ENCODE results near the gene GPR142.
A peak's percentile ranks its signal among the peaks of the same experiment; 100 is the strongest.

The GPR142 gene

DNA sequence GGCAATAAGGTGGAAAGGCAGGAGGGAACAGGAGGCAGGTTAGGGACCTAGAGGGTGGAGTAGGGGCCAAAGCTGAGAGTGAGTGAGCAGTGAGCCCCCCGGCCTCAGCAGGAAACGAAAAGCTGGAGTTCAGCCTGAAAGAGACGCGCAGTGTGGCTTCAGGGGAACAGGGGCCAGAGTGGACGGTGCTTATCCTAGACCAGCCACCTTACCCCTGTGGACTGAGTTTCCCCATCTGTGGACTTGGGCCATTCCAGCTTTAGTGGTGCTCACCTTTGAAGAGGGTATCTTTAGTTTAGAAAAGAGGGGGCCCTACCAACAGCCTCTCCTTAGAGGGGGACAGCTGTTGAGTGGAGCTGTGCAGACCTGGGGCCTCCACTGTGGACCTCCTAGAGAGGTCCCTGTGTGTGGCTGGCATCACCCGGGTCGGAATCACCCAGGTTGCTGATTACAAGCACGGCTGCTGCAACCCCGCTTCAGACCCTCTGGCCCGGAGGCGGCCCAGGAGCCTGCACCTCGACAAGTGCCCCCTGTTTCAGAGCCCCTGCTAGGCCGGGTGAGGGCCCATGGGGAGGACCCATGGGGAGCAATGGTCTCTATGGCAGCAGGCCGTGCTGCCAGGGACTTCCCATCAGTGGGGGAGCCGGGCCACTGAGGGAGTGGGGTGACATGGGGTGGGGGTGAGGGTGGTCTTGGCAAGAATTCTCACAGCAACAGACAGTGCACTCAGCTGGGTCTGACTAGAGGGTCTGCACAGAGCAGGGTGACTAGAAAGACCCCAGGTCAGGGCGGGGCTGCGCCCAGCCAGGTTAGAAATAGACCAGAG is 2.6 kb downstream of the GPR142 start:
- DNase-seq (ENCODE audit: low read depth in 2 of 2) = no peak

DNA sequence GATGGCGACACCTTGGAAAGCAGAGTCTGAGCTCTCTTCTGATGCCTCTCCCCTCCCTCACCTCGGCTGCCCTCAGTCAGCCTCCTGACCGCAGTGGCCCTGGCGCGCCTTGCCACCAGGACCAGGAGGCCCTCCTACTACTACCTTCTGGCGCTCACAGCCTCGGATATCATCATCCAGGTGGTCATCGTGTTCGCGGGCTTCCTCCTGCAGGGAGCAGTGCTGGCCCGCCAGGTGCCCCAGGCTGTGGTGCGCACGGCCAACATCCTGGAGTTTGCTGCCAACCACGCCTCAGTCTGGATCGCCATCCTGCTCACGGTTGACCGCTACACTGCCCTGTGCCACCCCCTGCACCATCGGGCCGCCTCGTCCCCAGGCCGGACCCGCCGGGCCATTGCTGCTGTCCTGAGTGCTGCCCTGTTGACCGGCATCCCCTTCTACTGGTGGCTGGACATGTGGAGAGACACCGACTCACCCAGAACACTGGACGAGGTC is 4.4 kb downstream of the GPR142 start:
- DNase-seq (ENCODE audit: low read depth in 2 of 2) = no peak

DNA sequence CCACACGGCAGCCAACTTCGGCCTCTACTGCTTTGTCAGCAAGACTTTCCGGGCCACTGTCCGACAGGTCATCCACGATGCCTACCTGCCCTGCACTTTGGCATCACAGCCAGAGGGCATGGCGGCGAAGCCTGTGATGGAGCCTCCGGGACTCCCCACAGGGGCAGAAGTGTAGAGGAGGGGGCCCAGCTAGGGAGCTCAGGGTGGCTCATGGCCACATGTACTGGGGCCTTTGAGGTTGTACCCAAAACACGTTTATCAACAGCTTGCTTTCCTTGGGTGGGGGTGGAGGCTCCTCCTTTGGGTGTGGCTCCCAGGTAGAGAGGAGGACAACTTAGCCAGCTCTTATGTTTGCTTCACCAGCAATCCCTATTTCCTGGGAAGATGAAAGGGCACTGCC is 5.1 kb downstream of the GPR142 start:
- DNase-seq (ENCODE audit: low read depth in 2 of 2) = no peak

DNA sequence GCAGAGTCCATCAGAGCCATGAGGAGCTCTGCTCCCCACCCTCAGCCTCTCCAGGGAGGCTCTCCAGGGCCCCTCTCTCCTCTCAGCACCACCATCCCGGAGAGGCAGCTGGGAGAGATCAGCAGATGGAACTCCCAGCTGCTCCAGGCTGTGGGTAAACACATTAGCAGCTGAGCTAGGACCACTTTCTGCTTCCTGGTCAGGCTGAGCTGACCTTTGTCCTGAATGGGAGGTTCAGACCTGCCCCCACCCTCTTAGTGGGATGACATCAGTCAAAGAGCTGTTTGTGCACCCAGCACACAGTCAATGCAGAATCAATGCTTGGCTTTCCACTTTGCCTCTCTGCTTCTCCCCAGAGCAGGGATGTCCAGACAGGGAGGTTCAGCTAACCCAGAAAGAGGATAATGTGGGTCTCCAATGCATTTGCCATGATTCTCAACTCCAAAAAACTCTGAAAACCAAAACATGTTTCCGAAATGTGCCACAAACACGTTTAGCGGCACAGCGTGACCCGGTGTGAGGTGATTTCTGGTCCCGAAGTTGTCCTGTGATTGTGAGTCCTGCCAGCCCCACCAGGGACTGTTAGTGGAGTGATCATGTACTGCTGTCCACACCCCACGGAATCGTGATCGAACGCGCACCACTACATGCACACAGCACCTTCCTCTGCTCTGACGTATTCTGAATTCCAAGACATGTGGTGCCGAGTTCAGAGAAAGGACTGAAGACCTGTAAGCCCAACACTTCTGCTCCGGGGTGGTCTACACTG is 6.7 kb downstream of the GPR142 start:
- no peak for DNase-seq (ENCODE audit: low read depth in 2 of 2)

DNA sequence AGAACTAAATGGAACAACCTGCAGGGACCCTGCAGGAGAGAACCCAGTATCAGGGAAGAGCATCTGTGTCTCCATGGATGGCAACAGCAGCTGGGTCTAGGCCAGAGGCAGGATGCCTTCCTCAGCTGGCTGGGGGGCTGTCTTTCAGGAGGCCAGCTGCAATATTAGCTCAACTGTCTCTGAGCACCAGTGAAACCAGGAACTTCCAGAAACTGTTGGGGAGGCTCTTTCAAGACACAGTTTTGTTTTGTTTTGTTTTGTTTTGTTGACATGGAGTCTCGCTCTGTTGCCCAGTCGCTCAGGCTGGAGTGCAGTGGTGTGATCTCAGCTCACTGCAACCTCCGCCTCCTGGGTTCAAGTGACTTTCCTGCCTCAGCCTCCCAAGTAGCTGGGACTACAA is 7.6 kb downstream of the GPR142 start:
- no peak for DNase-seq (ENCODE audit: low read depth in 2 of 2)

DNA sequence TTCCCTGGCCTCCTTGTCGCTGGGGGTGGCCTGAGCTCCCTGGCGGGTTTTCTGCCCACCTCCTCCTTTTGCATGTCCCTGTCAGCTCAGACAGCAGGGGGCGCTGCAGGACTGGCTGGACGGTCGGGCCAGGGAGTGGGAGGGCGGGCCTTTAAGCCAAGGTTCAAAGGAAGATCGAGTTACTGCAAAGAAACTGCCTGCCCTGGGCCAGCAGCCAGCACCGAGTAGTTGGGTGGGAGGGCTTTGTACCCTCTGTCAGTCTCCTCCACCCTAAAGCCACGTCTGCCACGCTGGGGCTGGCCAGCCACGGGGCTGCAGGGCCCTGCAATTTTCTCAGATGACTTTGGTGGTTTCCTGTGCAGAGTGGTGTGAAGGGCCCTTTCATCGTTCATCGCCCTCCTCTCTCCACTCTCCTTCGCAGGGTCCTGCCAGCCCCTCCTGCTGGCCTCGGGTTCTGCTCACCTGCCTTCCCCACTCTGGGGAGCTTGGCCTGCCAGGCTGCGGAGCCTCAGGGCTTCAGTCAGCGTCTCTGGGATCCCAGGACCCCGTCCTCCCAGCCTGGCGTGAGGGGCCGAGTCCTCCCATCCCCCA is 12.3 kb downstream of the GPR142 start:
- peak; percentile 28 to 49 for DNase-seq (ENCODE audit: low read depth in 2 of 2)

DNA sequence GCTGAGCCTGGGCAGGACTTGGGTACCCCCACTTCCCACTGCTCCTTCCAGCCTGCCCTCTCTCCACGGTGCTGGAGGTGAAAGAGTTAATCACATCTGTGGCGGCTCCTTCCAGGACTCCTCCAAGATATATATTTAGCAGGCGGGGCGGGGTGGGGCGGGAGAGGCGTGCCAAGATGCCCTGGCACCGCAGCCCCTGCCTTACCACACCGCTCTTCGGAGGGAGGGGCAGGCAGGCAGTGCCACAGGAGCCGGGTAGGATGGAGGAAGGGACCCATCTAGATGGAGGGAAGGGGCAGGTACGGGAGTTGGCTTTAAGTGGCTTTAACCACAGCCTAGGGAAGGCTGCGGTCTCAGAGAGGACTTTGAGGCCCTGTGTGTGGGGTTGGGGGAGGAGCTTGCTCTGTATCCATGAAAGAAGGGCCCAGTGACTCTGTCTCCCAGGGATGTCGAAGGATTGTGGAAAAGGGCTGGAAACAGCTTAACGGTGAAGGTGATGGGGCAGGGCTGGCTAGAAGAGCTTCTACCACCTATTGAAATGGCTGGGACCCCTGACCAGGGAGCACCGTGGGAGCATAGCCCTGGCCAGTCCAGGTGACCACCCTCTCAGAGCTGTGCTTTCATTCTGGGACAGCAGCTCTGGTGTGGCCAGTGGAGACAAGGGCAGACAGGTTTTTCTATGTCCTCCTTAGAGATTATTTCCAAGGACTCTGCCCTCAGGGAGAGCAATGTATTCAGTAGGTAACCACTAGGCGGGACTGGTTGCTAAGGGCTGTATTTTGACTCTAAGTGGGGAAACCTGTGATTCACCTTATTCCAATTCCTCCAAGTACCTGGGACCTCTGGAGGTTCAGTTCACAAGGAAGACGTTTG is 13.0 kb downstream of the GPR142 start:
- DNase-seq (ENCODE audit: low read depth in 2 of 2) = no peak

DNA sequence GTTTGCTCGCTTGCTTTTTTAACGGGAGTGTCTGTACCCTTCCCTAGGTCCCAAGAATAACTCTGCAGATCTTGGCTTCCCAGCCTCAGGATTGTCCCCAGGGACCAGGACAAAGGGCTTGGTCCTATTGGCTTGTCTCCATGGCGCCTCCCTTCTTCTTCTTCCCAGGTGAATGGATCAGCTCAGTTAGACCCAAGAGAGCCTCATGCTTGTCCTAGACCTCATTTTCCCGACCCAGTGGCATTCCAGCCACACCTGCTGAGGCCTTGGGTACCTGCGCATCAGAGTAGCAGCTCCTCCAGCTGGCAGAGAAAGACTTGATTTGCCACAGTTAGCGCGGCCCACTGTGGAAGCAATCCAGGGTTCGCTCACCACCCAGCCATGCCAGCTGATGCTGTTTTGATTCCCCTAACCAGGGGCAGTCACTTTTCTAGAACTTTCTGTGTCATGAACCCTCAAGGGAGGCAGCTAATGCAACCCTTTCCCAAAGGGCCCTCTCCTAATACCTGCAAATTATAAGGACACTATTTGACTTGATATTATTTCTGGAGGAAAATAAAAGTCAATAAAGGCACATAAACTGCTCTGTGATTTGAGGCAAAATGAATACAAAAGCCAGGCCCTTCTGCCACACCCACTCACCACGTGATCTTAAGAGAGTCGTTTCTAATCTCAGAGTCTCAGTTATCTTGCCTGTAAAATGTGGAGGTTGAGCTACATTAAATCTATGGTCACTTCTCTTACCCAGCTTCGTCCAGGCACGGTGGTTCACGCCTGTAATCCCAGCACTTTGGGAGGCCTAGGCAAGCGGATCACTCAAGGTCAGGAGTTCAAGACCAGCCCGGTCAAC is 13.9 kb downstream of the GPR142 start:
- DNase-seq (ENCODE audit: low read depth in 2 of 2) = no peak

DNA sequence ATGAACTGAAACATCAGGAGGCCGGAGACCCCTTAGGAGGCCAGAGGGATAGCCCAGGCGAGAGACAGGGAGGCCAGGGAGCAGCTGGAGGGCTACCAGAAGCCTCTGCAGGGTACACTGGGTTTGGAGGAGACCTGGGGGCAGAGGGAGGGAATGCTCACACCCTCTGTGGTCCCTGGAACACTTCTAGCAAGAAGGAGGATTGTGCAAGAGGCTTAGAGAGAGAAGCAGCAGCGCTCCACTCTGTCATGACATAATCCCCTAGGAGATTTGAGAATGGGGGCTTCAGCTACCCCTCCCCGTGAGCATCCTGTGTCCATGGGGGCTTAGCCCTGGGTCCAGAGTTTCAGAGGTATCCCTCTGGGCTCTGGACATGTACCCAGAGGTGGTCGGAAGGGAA is 15.8 kb downstream of the GPR142 start:
- DNase-seq (ENCODE audit: low read depth in 2 of 2) = no peak

DNA sequence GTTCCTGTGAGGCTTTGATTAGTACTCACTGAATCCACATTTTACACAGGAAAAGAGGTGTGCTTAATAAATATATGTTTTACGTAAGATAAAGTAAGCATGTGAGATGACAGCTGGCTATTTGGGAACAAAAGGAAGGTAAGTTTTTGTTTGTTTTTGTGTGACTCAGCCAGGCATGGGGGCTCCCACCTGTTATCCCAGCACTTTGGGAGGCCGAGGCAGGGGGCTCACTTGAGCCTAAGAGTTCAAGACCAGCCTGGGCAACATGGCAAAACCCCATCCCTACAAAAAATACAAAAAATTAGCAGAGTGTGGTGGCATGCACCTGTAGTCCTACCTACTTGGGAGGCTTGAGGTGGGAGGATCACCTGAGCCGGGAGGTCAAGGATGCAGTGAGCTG is 17.9 kb downstream of the GPR142 start:
- no peak for DNase-seq (ENCODE audit: low read depth in 2 of 2)

DNA sequence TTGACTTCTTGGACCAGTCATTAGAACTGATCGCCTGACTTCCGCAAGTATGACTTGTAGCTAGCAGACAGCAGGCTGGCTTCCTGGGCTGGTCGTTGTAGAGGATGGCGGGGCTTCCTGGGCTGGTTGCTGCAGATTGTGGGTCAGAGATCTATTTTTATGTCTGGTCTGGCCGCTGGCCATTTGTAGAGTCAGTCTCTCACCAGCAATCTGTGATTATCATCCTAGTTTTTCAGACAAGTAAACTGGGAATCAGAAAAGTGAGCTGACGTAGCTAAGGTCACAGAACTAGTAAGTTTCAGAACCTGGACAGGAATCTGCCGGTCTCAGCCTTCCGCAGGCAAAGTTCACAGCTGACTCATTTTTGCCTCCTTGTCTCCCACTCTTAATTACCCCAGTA is 19.1 kb downstream of the GPR142 start:
- DNase-seq (ENCODE audit: low read depth in 2 of 2) = no peak

DNA sequence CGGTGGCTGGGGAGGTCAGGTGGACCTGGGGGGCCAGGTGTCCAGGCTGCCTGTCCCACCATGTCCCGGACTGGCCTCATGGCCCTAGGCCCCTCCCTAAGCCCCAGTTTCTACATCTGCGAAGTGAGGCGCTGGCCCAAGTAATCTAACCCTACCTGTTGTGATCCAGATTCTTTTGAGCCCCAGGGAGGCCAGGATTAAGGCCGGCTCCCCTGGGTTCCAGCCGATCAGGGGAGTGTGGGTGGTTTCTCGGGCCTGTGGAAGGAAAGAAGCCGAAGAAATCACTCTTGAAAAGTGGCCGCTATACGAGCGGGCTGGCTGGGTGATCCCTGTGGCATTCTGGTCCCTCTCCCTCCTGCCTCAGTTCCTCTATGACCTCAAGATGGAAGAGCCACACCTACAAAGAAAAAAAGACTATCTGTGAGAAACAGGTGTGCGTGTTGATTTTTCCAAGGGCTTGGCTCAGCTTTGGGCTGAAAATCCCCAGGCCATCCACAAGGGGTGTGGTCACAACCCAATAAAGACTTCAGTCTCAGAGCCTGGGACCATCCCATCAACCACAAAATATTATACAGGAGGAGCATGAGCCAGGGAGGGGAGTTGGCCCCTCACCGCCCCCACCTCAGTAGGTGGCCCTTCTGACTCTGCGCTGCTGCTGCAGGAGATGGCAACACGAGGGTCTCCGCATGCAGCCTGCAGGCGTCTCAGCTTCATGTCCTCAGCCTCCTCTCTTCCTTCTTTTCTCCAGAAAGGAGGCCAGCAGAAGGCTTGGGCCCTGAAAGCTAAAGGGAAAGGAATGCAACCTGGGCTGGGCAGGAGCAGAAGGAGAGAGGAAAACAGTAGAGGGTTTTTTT is 20.3 kb downstream of the GPR142 start:
- DNase-seq (ENCODE audit: low read depth in 2 of 2) = no peak

DNA sequence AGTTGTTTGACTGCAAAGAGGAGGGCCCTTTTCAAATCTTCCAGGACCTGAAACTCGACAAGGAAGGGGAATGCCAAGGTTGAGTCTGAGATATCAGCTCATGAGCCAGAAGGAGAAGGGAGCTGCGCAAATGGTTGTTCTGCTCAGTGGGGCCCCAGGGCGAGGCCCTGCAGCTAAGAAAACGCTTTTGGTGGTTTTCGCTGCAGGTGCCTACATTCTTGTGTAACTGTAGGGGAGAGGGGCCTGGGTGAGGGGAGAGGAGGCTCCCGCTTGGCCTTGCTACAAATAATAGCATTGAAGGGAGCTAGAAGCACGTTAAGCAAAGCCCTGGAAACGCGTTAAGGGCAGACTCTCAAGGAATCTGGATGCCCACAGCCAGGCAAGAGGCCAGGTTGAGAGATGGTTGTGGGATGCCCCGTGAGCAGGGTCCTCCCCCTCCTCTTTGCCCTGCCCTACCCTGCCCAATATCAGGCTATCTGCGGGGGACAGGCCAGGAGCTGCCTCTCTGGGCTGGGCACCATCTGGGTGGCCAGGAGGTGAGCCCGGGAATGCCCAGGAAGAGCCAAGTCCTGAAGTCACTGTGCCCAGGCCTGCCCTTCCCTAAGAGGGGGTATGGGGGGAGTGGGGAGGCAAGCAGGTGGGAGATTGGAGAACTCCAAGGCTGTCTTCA is 21.9 kb downstream of the GPR142 start:
- DNase-seq (ENCODE audit: low read depth in 2 of 2) = no peak

DNA sequence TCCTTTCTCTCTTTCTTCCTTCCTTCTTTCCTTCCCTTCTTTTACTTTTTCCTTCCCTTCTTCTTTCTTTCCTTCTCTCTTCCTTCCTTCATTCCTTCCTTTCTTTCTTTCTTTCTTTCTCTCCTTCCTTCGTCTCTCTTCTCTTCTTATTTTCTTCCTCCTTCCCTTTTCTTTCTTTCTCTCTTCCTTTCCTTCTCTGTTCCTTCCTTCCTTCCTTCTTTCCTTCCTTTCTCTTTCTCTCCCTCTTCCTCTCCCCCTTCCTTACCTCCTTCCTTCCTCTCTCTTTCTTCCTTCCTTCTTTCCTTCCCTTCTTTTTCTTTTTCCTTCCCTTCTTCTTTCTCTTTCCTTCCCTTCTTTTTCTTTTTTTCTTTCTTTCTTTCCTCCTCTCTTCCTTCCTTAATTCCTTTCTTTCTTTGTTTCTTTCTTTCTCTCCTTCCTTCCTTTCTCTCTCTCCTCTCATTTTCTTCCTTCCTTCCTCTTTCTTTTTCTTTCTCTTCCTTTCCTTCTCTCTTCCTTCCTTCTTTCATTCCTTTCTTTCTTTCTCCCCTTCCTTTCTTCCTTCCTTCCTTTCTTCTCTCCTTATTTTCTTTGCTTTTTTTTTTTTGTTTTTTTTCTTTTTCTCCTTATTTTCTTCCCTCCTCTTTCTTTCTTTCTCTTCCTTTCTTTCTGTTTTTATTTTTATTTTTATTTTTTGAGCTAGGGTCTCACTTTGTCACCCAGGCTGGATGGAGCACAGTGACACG is 22.8 kb downstream of the GPR142 start:
- DNase-seq (ENCODE audit: low read depth in 2 of 2) = no peak

DNA sequence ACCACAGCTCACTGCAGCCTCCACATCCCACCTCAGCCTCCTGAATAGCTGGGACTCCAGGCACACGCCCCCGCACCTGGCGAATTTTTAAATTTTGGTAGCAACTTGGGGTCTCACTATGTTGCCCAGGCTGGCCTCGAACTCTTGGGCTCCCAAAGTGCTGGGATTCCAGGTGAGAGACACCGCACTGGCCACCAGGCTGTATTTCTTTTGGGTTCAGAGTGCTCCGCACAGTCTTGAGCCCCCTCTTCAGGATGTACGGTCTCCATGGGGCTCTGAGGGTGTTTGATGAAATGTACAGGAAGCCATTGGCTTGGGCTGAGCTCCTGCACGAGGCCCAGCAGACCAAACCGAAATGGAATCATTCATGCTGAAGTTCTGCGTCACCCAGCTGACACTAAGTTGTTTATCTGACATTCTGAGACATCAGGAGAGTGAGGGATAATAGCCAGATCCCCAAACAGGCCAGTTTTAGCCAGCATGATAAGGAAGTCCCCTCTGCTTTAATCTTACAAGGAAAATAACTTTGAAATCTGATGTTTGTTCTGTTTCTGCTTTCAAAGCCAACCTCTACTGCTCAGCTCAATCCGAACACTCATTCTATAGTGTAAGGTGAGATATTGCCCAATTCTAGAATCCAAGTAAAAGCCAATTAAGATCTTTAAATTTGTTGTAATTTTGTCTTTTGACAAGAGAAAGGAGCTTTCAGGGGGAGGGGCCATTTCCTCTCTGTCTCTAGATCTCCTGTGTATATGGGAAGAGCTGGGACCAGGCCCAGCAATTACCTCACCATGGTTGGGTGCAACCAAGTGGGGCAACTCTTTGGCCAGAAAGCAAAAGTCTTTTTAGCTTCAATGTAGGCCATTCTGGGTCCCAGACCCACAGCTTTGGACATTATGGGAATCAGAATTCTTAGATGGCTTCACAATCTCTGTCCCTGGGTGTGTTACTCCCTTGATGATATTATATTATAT is 23.7 kb downstream of the GPR142 start:
- no peak for DNase-seq (ENCODE audit: low read depth in 2 of 2)

DNA sequence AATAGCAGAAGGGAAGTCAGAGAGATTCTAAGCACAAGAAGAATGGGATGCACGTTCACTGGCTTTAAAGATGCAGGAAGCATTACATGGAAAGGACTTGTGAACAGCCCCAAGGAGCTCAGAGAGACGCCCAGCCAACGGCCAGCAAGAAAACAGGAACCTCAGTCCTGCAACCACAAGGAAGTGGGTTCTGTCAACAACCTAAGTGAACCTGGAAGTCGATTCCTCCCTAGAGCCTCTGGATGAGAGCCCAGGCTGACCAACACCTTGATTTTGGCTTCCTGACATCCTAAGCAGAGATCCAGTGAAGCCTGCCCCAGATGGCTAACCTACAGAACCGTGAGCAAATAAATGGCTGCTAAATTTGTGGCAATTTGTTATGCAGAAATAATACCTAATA is 24.5 kb downstream of the GPR142 start:
- DNase-seq (ENCODE audit: low read depth in 2 of 2) = no peak

DNA sequence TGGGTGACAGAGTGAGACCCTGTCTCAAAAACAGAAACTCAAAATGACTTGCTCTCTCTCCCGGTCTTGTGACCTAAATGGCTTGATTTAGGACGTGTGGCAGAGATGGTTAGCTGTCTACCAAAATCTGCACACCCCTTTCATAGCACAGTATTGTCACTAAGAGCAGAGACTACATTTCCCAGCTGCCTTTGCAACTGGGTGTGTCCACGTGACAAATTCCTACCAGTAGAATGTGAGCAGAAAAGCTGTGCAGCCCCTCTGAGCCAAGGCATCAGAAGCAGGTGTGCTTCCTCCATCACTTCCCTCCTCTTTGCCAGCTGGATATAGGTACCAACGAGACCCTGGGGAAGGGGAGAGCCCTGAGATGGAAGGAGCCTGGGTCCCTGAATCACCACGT is 25.5 kb downstream of the GPR142 start:
- DNase-seq (ENCODE audit: low read depth in 2 of 2) = no peak
